Progenitor cell of endocrine pancreas (in vitro differentiated cells): ENCODE data around the gene PPP1R16B. TPM values are rescaled to one million over a fixed set of nuclear protein-coding genes. Genes with fewer than 3 reads are reported as not detected.
A peak's percentile ranks its signal among the peaks of the same experiment; 100 is the strongest.

ENCODE experiments used
- DNase-seq: peaks from one replicate; pipeline ENCODE4 v3.0.0; 2021; ENCODE audit warnings: low spot score; ENCODE audit not compliant: unreplicated experiment
- H3K27ac Mint-ChIP-seq: 2 replicates; pipeline ENCODE4 v1.8.0; 2021; ENCODE audit warnings: mild to moderate bottlenecking, moderate library complexity, mixed read lengths
- H3K27me3 Mint-ChIP-seq: 2 replicates; pipeline ENCODE4 v1.8.0; 2021; ENCODE audit warnings: mixed read lengths
- H3K36me3 Mint-ChIP-seq: 2 replicates; pipeline ENCODE4 v1.8.0; 2022; ENCODE audit warnings: mixed read lengths; ENCODE audit not compliant: insufficient read depth
- H3K4me1 Mint-ChIP-seq: 2 replicates; pipeline ENCODE4 v1.8.0; 2021; ENCODE audit warnings: low read depth, mixed read lengths
- H3K4me3 Mint-ChIP-seq: 2 replicates; pipeline ENCODE4 v1.8.0; 2021; ENCODE audit warnings: low read depth, mild to moderate bottlenecking, moderate library complexity, mixed read lengths
- H3K9me3 Mint-ChIP-seq: 2 replicates; pipeline ENCODE4 v1.8.0; 2021; ENCODE audit warnings: low read depth, mixed read lengths
- total RNA-seq: library from RNA; stranded (reverse); gene quantifications from 2 replicates; pipeline ENCODE4 v1.2.1, GENCODE V29; 2021
- TF ChIP-seq, protein P1 (sequence below): fragments of 200-600 bp; sonication (generic); IDR thresholded peaks from one replicate; pipeline ENCODE4 v1.5.0; 2021; ENCODE audit warnings: antibody characterized with exemption, mild to moderate bottlenecking; ENCODE audit not compliant: unreplicated experiment

The PPP1R16B gene
- total RNA-seq, 1 donor from 2014 or later, result not detected

DNA sequence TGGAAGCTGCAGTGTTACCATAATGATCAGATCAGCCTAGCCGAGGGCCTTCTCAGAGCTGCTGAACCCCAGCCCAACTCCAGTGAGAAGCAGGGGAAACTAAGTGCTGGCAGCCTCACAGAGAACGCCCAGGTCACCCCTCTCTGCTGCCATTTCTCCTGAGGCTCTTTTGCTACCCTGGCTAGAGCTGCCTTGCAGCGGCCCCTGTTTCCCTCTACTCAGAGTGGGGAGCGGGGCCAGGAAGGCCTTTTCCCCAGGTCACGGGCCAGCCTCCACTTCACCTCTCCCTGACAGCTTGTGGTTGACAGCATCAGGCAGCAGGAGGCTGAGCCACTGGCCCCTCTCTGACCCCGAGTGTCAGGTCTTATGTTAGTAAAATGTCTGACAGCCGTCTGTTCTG is 34.5 kb upstream of the PPP1R16B start:
- H3K27ac Mint-ChIP-seq, result no peak overlapping the region
- peaks cover 15% of the 10 kb centered on the region for H3K9me3 Mint-ChIP-seq
- no peaks in the 10 kb centered on the region for H3K4me1 Mint-ChIP-seq
- H3K27me3 Mint-ChIP-seq, result no peaks in the 10 kb centered on the region
- TF ChIP-seq, protein P1, sequence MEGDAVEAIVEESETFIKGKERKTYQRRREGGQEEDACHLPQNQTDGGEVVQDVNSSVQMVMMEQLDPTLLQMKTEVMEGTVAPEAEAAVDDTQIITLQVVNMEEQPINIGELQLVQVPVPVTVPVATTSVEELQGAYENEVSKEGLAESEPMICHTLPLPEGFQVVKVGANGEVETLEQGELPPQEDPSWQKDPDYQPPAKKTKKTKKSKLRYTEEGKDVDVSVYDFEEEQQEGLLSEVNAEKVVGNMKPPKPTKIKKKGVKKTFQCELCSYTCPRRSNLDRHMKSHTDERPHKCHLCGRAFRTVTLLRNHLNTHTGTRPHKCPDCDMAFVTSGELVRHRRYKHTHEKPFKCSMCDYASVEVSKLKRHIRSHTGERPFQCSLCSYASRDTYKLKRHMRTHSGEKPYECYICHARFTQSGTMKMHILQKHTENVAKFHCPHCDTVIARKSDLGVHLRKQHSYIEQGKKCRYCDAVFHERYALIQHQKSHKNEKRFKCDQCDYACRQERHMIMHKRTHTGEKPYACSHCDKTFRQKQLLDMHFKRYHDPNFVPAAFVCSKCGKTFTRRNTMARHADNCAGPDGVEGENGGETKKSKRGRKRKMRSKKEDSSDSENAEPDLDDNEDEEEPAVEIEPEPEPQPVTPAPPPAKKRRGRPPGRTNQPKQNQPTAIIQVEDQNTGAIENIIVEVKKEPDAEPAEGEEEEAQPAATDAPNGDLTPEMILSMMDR, result no peak
- peaks cover 40% of the 10 kb centered on the region for H3K36me3 Mint-ChIP-seq
- H3K4me3 Mint-ChIP-seq, result no peak overlapping the region
- DNase-seq, result no peak

- Mint-ChIP-seq H3K9me3 (peaks cover 15% of the 10 kb centered on the region), H3K4me1 (no peaks in the 10 kb centered on the region), H3K27ac (no peak overlapping the region), H3K27me3 (no peaks in the 10 kb centered on the region), H3K36me3 (peaks cover 41% of the 10 kb centered on the region), H3K4me3 (no peak overlapping the region)
- TF ChIP-seq, protein P1, result no peak
- DNase-seq, result no peak
Observed at GRCh38 chr20:38771621-38772020, 33.9 kb upstream of the PPP1R16B start.

GRCh38 chr20:38774167-38774566 is 31.3 kb upstream of the PPP1R16B start:
- no peak overlapping the region for H3K4me3 Mint-ChIP-seq
- H3K36me3 Mint-ChIP-seq, result peaks cover 38% of the 10 kb centered on the region
- TF ChIP-seq, protein P1, result no peak
- no peak overlapping the region for H3K27ac Mint-ChIP-seq
- H3K9me3 Mint-ChIP-seq, result peaks cover 15% of the 10 kb centered on the region
- DNase-seq, result no peak
- H3K4me1 Mint-ChIP-seq, result no peaks in the 10 kb centered on the region
- no peaks in the 10 kb centered on the region for H3K27me3 Mint-ChIP-seq

DNA sequence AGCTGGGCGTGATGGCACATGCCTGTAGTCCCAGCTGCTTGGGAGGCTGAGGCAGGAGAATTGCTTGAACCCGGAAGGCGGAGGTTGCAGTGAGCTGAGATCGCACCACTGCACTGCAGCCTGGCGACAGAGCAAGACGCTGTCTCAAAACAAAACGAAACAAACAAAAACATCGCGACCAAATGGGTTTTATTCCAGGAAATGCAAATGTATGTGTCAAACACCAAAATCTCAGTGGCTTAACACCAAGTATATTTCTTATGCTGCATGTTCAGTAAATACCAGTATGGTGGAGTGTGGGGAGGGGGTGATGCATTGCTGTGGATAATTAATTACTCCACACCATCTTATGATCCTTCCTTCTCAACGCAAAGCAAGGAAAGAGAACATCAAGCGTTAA is 29.1 kb upstream of the PPP1R16B start:
- H3K9me3 Mint-ChIP-seq, result peaks cover 15% of the 10 kb centered on the region
- no peak overlapping the region for H3K27ac Mint-ChIP-seq
- DNase-seq, result no peak
- TF ChIP-seq, protein P1, result no peak
- H3K4me3 Mint-ChIP-seq, result no peak overlapping the region
- peaks cover 7% of the 10 kb centered on the region for H3K4me1 Mint-ChIP-seq
- no peaks in the 10 kb centered on the region for H3K27me3 Mint-ChIP-seq
- peaks cover 31% of the 10 kb centered on the region for H3K36me3 Mint-ChIP-seq

DNA sequence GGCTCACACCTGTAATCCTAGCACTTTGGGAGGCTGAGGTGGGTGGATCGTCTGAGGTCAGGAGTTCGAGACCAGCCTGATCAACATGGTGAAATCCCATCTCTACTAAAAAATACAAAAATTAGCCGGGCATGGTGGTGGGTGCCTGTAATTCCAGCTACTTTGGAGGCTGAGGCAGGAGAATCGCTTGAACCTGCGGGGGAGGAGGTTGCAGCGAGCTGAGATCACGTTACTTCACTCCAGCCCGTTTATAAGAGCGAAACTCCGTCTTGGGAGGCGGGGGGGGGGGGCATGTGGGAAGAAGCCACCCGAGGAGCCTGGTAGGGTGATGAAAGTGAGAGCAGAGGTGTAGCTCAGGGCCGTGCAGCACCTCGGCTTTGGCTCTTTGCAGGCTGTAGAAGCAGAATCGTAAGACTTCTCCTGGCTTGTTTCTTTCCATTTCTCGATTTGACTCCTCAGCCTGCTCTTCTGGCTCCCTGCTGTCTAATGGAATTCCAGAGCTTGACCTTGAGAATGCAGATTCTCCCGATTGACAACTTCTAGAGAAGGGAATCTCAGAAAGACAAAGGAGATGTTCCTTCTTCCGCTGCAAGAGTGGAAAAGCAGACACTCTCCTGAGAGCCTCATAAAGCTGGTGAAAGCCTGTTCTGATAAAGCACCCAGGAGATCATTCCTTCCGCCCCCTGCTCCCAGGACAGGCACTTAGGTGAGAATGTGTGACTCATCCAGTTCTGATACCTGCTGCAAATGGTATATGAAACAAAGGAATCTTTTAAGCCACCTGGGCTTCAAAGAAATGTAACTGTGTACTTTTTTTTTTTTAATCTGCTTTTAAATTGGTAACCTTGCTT is 26.0 kb upstream of the PPP1R16B start:
- no peak for DNase-seq
- H3K27me3 Mint-ChIP-seq, result no peaks in the 10 kb centered on the region
- peaks cover 7% of the 10 kb centered on the region for H3K36me3 Mint-ChIP-seq
- no peak overlapping the region for H3K4me3 Mint-ChIP-seq
- H3K27ac Mint-ChIP-seq, result peak overlapping the region; percentile 65
- peaks cover 2% of the 10 kb centered on the region for H3K9me3 Mint-ChIP-seq
- peaks cover 7% of the 10 kb centered on the region for H3K4me1 Mint-ChIP-seq
- TF ChIP-seq, protein P1, result no peak
